GM20000 (cell line): Measurements from ENCODE around the gene KRT15.

Experiments used
- DNase-seq: peaks from one replicate; pipeline ENCODE4 v3.0.0; 2012; ENCODE audit warnings: low spot score
- TF ChIP-seq, protein P1 (sequence below): IDR thresholded peaks from 2 replicates; pipeline ENCODE4 v1.5.1; 2012; ENCODE audit warnings: mild to moderate bottlenecking, control low read depth; ENCODE audit errors: extremely low read depth, missing control alignments

KRT15 gene

DNA sequence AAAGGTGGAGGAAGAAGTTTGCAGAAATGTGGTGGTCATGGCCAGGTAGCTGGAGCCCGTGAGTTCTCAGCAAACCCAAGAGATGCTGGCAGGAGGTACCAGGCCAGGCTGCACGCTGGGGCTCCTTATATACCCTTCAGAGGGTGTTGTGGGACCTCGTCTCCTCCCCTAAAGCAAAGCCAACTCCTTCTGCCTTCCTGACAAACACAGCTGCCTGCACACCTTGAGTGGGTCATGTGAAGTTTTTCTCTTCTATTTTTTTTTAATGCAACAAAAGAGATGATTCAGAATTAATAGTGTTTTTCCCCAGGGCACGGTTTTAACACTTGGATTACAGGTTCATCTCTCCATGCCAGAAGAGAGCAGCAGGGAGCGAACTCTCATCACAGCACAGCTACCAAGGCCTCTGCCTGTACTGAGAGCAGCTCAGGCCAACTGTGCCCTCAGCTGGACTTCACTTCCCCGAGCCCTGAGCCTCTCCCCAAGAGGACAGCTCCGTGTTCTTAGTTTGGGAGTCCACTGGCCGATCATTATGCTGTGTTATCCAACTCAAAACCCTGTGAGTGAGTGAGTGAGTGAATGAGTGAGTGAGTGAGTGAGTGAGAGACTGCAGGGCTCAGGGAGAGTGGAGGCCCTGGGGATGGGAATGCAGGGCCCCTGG lies at the start of gene KRT15:
Gene KRT15, minus strand, starts transcription at position 102 of the 661 bp plus-strand sequence. Its CDS starts 63 bp downstream, at position 39.
- TF ChIP-seq, protein P1, sequence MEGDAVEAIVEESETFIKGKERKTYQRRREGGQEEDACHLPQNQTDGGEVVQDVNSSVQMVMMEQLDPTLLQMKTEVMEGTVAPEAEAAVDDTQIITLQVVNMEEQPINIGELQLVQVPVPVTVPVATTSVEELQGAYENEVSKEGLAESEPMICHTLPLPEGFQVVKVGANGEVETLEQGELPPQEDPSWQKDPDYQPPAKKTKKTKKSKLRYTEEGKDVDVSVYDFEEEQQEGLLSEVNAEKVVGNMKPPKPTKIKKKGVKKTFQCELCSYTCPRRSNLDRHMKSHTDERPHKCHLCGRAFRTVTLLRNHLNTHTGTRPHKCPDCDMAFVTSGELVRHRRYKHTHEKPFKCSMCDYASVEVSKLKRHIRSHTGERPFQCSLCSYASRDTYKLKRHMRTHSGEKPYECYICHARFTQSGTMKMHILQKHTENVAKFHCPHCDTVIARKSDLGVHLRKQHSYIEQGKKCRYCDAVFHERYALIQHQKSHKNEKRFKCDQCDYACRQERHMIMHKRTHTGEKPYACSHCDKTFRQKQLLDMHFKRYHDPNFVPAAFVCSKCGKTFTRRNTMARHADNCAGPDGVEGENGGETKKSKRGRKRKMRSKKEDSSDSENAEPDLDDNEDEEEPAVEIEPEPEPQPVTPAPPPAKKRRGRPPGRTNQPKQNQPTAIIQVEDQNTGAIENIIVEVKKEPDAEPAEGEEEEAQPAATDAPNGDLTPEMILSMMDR = no peak
- DNase-seq = no peak

DNA sequence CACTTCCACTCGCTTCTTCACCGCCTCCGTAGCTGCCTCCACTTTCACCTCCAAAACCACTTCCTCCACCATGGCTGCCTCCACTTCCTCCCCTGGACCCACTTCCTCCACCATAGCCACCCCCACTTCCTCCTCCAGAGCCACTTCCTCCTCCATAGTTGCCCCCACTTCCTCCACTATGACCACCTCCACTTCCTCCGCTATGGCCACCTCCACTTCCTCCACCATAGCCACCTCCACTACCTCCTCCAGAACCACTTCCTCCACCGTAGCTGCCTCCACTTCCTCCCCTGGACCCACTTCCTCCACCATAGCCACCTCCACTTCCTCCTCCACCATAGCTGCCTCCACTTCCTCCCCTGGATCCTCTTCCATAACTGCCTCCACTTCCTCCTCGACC lies 48.6 kb upstream of the KRT15 start:
- TF ChIP-seq, protein P1 = no peak

DNA sequence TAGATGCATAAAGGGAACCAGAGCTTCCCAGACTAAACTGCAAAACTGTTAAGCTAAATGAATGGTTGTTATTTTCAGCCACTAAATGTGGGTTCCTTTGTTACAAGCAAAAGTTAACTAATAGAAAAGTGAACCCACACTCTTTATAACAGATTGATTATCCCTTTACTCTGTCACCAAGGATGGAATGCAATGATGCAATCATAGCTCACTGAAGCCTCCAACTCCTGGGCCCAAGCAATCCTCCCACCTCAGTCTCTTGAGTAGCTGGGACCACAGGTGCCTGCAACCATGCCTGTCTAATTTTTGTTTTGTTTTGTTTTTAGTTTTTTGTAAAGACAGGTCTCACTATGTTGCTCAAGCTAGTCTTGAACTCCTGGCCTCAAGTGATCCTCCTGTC lies 46.6 kb upstream of the KRT15 start:
- no peak for DNase-seq
- TF ChIP-seq, protein P1 = no peak

More for the DNA sequence above, 48.6 kb upstream of the KRT15 start:
- no peak for DNase-seq

DNA sequence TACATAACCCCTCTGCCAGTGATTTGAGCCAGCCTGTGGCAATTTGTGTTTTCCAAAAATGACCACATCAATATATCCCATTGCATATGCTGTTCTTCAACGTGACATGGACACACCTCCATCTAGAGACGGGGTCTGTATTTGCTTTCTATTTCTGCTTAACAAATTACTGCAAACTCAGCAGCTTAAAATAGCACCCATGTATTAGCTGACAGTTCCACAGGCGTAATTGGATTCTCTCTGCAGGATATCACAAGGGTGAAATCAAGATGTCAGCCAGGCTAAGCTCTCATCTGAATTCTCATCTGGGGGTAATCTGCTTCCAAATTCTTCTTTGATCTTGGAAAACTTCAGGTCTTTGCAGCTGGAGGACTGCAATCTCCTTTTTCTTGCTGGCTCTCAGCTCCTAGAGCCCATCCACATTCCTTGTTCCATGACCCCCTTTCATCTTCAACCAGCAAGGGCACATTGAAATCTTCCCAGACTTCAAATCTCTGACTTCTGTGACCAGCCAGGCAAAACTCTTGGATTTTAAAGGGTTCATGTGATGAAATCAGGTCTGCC lies 45.0 kb upstream of the KRT15 start:
- no peak for DNase-seq
- TF ChIP-seq, protein P1 = no peak

DNA sequence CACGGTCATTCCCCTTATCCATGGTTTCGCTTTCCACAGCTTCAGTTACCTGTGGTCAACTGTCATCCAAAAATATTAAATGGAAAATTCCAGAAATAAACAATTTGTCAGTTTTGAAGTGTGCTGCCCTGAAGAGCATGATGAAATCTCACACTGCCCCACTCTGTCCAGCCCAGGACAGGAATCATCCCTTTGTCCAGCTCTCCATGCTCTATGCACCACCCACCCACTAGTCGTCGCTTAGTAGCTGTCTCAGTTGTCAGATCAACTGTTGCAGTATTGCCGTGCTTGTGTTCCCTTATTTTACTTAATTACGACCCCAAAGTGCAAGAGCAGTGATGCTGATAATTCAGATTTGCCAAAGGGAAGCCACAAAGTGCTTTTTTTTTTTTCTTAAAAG lies 42.9 kb upstream of the KRT15 start:
- TF ChIP-seq, protein P1 = no peak

DNA sequence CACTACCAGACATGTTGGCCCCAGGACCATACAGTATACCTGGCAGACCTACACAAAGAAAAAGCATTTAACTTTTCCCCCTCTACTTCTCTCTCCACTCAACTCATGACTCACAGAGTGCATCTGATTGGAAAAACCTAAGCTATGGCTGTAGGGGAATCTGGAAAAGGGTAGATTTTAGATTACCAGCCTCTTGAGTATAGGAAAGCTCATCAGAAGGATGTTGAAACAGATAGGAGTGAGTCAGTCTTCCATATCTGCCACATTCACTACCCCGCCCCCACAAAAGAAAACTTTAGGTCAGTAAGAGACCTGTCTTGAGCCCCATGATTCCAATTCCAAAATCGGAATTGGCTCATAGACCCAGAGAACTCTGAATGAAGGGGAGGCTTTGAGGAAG lies 40.9 kb upstream of the KRT15 start:
- no peak for DNase-seq
- TF ChIP-seq, protein P1 = no peak

More for the DNA sequence above, 42.9 kb upstream of the KRT15 start:
- no peak for DNase-seq

DNA sequence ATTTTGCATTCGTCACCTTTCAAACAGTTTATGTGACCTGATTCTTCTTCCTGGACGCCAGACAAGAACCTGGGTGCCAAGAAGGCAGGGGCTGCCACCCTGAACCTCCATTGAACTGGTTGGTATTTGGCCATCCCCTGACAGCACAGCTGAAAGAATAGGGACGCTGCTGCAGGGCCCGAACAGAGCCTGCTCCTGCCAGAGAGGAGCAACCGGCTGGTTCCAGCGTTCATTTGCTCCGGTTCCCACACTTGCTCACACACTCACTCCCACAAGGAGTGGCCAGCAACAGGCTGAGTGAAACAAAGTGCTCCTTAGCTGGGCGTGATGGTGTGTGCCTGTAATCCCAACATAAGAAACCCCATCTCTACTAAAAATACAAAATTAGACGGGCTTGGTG lies 38.2 kb upstream of the KRT15 start:
- TF ChIP-seq, protein P1 = no peak
- DNase-seq = no peak
